MM.1S (cell line): ENCODE results near the gene CNTN5.

ENCODE experiments used
- EZH2phosphoT487 ChIP-seq: fragments of 300-600 bp; sonication (generic); IDR thresholded peaks from 2 replicates; pipeline ENCODE4 v1.6.1; 2018; ENCODE audit warnings: antibody characterized with exemption, low read length
- TF ChIP-seq, protein P1 (sequence below): fragments of 300-600 bp; sonication (generic); IDR thresholded peaks from 2 replicates; pipeline ENCODE4 v1.5.1; 2016; ENCODE audit warnings: antibody characterized with exemption, low read length, mixed read lengths

DNA sequence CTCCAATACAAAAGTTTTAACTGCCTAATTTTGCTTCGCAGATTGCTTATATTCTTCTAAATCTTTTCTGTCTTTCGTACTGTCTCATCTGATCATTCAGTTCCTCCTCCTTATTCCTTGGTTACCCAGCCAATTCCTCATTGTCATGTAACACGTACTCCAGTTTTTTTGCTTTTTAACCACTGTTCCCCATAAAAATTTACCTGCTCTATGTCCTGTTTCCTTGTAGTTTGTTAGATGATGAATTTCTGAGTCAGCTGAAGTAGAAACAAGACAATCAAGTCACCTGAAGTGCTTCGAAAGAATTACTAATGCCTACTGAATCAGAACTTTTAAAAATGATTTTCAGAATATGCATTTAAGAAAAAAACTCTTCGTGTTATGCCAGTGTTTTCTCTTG, 150.6 kb downstream of the CNTN5 start:
- TF ChIP-seq, protein P1, sequence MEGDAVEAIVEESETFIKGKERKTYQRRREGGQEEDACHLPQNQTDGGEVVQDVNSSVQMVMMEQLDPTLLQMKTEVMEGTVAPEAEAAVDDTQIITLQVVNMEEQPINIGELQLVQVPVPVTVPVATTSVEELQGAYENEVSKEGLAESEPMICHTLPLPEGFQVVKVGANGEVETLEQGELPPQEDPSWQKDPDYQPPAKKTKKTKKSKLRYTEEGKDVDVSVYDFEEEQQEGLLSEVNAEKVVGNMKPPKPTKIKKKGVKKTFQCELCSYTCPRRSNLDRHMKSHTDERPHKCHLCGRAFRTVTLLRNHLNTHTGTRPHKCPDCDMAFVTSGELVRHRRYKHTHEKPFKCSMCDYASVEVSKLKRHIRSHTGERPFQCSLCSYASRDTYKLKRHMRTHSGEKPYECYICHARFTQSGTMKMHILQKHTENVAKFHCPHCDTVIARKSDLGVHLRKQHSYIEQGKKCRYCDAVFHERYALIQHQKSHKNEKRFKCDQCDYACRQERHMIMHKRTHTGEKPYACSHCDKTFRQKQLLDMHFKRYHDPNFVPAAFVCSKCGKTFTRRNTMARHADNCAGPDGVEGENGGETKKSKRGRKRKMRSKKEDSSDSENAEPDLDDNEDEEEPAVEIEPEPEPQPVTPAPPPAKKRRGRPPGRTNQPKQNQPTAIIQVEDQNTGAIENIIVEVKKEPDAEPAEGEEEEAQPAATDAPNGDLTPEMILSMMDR: no peak
- no peak for TF ChIP-seq EZH2phosphoT487
